Hepatocyte (in vitro differentiated cells): Measurements from ENCODE around the gene BLTP1.

Experiments
- EZH2 ChIP-seq: fragments of 200-600 bp; sonication (generic); IDR thresholded peaks from 2 replicates; pipeline ENCODE4 v1.6.1; 2016; ENCODE audit warnings: antibody characterized with exemption, mild to moderate bottlenecking, borderline replicate concordance
- EZH2phosphoT487 ChIP-seq: fragments of 200-600 bp; sonication (generic); IDR thresholded peaks from one replicate; pipeline ENCODE4 v1.6.1; 2018; ENCODE audit warnings: antibody characterized with exemption, mild to moderate bottlenecking, low read depth, moderate library complexity; ENCODE audit not compliant: unreplicated experiment, severe bottlenecking
- TF ChIP-seq, protein P1 (sequence below): fragments of 200-600 bp; sonication (generic); IDR thresholded peaks from 2 replicates; pipeline ENCODE4 v1.5.1; 2016; ENCODE audit warnings: antibody characterized with exemption, mild to moderate bottlenecking; ENCODE audit not compliant: poor library complexity

DNA sequence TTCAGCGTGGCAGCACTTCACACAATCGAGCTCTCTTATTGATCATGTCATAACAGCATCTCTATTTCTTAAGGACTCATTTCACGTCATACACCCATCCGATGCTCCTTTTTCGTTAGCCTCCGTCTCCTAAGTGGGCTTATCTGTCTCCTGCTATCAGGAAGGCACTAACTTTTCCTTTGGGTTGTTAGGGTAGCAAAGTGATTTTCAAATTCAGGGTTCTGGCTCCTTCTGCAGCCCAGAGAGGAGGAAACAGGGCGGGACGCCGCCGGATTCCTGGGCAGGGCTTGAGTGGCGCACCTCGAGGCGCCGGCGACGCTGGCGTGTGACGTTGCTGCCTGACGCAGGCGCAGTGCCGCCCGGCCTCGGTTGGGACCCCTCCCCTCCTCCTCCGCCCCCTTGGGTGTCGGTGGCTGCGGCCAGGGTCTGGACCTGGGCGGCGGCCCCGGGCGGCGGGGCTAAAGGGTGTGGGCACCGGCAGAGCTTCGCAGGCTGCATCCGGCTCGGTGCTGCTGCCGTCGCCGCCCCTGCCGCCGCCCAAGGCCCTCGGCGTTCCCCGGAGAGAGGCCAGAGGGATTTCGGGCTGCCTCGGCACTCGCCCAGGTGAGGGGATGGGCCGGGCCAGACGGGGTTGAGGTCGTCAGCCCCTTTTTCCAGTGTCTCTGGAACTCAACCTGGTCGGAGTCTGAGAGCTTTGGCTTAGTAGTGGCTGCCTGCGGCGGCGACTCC, at the start of gene BLTP1:
- TF ChIP-seq, protein P1, sequence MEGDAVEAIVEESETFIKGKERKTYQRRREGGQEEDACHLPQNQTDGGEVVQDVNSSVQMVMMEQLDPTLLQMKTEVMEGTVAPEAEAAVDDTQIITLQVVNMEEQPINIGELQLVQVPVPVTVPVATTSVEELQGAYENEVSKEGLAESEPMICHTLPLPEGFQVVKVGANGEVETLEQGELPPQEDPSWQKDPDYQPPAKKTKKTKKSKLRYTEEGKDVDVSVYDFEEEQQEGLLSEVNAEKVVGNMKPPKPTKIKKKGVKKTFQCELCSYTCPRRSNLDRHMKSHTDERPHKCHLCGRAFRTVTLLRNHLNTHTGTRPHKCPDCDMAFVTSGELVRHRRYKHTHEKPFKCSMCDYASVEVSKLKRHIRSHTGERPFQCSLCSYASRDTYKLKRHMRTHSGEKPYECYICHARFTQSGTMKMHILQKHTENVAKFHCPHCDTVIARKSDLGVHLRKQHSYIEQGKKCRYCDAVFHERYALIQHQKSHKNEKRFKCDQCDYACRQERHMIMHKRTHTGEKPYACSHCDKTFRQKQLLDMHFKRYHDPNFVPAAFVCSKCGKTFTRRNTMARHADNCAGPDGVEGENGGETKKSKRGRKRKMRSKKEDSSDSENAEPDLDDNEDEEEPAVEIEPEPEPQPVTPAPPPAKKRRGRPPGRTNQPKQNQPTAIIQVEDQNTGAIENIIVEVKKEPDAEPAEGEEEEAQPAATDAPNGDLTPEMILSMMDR: no peak
- TF ChIP-seq EZH2 (no peak), EZH2phosphoT487 (no peak)
